ENCODE measurements around the gene AHRR. TPM values are rescaled to one million over a fixed set of nuclear protein-coding genes. Genes with fewer than 3 reads are reported as not detected.
A peak's percentile ranks its signal among the peaks of the same experiment; 100 is the strongest.

Gene AHRR
- total RNA-seq, 1 donor from 2014 or later: 11.3 TPM

GRCh38 chr5:305050-305449, 16.5 kb upstream of the AHRR start:
- DNase-seq: peak; percentile 27
- intact Hi-C loops (cut with DNase I): no loop called here
- H3K27ac ChIP-seq: no peak overlapping the region

GRCh38 chr5:305459-305858, 16.1 kb upstream of the AHRR start:
- no peak for DNase-seq
- H3K27ac ChIP-seq: no peak overlapping the region
- ATAC-seq: no peak
- intact Hi-C loops (cut with DNase I): no loop called here
- H3K36me3 ChIP-seq: peaks cover 36% of the 10 kb centered on the region
- no peaks in the 10 kb centered on the region for H3K4me1 ChIP-seq
- H3K4me3 ChIP-seq: no peak overlapping the region
- no peaks in the 10 kb centered on the region for H3K27me3 ChIP-seq
- H3K9me3 ChIP-seq: no peaks in the 10 kb centered on the region
- no peak for TF ChIP-seq CTCF (IDR thresholded peaks at IDR 0.05)

More at GRCh38 chr5:305050-305449, 16.5 kb upstream of the AHRR start:
- no peaks in the 10 kb centered on the region for H3K4me1 ChIP-seq
- H3K9me3 ChIP-seq: no peaks in the 10 kb centered on the region
- no peak for ATAC-seq
- H3K4me3 ChIP-seq: no peak overlapping the region
- no peak for TF ChIP-seq CTCF (IDR thresholded peaks at IDR 0.05)
- H3K36me3 ChIP-seq: peaks cover 33% of the 10 kb centered on the region
- H3K27me3 ChIP-seq: no peaks in the 10 kb centered on the region

GRCh38 chr5:306011-306805, 15.3 kb upstream of the AHRR start:
- DNase-seq: peak; percentile 46

GRCh38 chr5:307306-307705, 14.2 kb upstream of the AHRR start:
- no peak for TF ChIP-seq CTCF (IDR thresholded peaks at IDR 0.05)
- ATAC-seq (no peak), DNase-seq (peak; percentile 17)
- H3K4me3 ChIP-seq: no peak overlapping the region
- H3K27me3 ChIP-seq: no peaks in the 10 kb centered on the region
- no peaks in the 10 kb centered on the region for H3K4me1 ChIP-seq
- intact Hi-C loops (cut with DNase I): no loop called here
- H3K27ac ChIP-seq: no peak overlapping the region
- H3K9me3 ChIP-seq: no peaks in the 10 kb centered on the region
- peaks cover 52% of the 10 kb centered on the region for H3K36me3 ChIP-seq

More at GRCh38 chr5:306011-306805, 15.3 kb upstream of the AHRR start:
- H3K4me1 ChIP-seq: no peaks in the 10 kb centered on the region
- no peak for ATAC-seq
- intact Hi-C loops (cut with DNase I): no loop called here
- H3K4me3 ChIP-seq: no peak overlapping the region
- no peak for TF ChIP-seq CTCF (IDR thresholded peaks at IDR 0.05)
- no peaks in the 10 kb centered on the region for H3K9me3 ChIP-seq
- H3K36me3 ChIP-seq: peaks cover 43% of the 10 kb centered on the region
- H3K27me3 ChIP-seq: no peaks in the 10 kb centered on the region
- no peak overlapping the region for H3K27ac ChIP-seq

GRCh38 chr5:307794-308579, 13.5 kb upstream of the AHRR start:
- ATAC-seq: no peak
- TF ChIP-seq CTCF (IDR thresholded peaks at IDR 0.05): no peak
- no peaks in the 10 kb centered on the region for H3K9me3 ChIP-seq
- no peak overlapping the region for H3K27ac ChIP-seq
- DNase-seq: peak; percentile 53
- peaks cover 59% of the 10 kb centered on the region for H3K36me3 ChIP-seq
- intact Hi-C loops (cut with DNase I): no loop called here
- no peaks in the 10 kb centered on the region for H3K4me1 ChIP-seq
- no peak overlapping the region for H3K4me3 ChIP-seq
- no peaks in the 10 kb centered on the region for H3K27me3 ChIP-seq

Data from upper lobe of right lung (tissue), 1 donor.